Ishikawa (cell line): ENCODE data around the gene OR52E5.

Source experiments
- CEBPB ChIP-seq: IDR thresholded peaks from 2 replicates; pipeline ENCODE4 v1.6.1; 2012
- FOXM1 ChIP-seq: IDR thresholded peaks from 2 replicates; pipeline ENCODE4 v1.6.1; 2012; ENCODE audit warnings: low read depth, borderline replicate concordance
- RAD21 ChIP-seq: IDR thresholded peaks from 2 replicates; pipeline ENCODE4 v1.6.1; 2012; ENCODE audit warnings: low read depth
- TEAD4 ChIP-seq: IDR thresholded peaks from 2 replicates; pipeline ENCODE4 v1.6.1; 2012
- YY1 ChIP-seq: IDR thresholded peaks from 2 replicates; pipeline ENCODE4 v1.6.1; 2012; ENCODE audit warnings: low read depth

- TF ChIP-seq TEAD4 (no peak), FOXM1 (no peak), CEBPB (no peak), RAD21 (no peak), YY1 (no peak)
Observed at GRCh38 chr11:5892908-5893307, at the start of gene OR52E5.
